HL-60 (cell line): ENCODE results near the gene SLC25A19.

Source experiments
- POLR2AphosphoS5 ChIP-seq: IDR thresholded peaks from 2 replicates; pipeline ENCODE4 v1.6.1; 2012; ENCODE audit warnings: low read depth
- TF ChIP-seq, protein P1 (sequence below): IDR thresholded peaks from one replicate; pipeline ENCODE4 v1.5.1; 2011; ENCODE audit warnings: low read length, control low read depth, inconsistent platforms; ENCODE audit not compliant: insufficient read depth

DNA sequence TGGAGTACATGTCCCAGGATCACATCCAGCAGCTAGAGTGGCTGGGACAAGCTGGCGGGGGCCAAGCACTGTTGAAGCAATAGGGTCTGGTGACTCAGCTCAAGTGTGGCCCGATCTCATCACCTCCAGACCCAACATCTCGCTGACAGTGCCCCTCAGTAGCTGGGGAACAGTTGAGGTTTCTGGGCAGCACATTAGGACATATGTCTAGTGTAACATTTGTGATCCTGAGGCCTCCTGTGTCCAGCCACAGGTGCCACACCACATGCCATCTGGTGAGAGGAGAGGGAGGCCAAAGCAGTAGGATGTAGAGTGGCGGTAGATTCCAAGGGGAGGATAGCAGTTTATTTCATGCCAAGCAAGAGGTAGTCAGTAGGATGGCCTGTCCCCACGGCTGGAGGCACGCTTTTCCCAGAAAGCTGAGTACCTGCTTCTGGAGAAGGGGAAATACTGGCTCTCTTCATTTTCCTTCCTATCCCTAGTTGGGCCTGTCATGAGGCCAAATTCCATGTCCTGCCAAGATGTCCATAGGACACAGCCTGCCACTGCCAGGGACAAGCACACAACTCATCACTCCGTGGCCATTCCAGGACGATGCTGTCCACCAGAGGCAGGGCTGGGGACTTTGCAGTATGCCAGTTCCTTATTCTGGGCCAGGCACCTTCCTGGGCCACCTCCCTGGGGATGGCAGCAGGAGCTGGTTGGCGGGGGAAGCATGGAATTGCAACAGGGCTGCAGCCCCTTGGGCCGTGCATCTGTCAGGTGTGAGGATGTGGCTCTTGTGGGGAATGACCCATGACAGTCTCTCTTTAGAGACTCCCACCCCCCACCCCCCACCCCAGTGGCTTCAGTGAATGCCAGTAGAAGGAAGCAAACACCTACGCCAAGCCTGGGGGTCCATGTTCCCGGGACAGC lies 51.9 kb downstream of the SLC25A19 start:
- no peak; the same call in none of the 2 replicates for TF ChIP-seq POLR2AphosphoS5
- TF ChIP-seq, protein P1, sequence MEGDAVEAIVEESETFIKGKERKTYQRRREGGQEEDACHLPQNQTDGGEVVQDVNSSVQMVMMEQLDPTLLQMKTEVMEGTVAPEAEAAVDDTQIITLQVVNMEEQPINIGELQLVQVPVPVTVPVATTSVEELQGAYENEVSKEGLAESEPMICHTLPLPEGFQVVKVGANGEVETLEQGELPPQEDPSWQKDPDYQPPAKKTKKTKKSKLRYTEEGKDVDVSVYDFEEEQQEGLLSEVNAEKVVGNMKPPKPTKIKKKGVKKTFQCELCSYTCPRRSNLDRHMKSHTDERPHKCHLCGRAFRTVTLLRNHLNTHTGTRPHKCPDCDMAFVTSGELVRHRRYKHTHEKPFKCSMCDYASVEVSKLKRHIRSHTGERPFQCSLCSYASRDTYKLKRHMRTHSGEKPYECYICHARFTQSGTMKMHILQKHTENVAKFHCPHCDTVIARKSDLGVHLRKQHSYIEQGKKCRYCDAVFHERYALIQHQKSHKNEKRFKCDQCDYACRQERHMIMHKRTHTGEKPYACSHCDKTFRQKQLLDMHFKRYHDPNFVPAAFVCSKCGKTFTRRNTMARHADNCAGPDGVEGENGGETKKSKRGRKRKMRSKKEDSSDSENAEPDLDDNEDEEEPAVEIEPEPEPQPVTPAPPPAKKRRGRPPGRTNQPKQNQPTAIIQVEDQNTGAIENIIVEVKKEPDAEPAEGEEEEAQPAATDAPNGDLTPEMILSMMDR: no peak
